Daoy (cell line): ENCODE measurements around the gene MX1. TPM values are rescaled to one million over a fixed set of nuclear protein-coding genes. Genes with fewer than 3 reads are reported as not detected.
A peak's percentile ranks its signal among the peaks of the same experiment; 100 is the strongest.

ENCODE experiments used
- DNase-seq: peaks from one replicate; pipeline ENCODE4 v3.0.0-alpha.2; 2015; ENCODE audit warnings: low read depth
- total RNA-seq: library from RNA; depleted of rRNA; stranded (reverse); fragments of >200 nt; shearing (Covaris generic); gene quantifications from 2 replicates; pipeline ENCODE4 v1.2.3, GENCODE V29; 2014

MX1 gene
- total RNA-seq, 1 experiment from 2014 or later: 38.7 TPM

DNA sequence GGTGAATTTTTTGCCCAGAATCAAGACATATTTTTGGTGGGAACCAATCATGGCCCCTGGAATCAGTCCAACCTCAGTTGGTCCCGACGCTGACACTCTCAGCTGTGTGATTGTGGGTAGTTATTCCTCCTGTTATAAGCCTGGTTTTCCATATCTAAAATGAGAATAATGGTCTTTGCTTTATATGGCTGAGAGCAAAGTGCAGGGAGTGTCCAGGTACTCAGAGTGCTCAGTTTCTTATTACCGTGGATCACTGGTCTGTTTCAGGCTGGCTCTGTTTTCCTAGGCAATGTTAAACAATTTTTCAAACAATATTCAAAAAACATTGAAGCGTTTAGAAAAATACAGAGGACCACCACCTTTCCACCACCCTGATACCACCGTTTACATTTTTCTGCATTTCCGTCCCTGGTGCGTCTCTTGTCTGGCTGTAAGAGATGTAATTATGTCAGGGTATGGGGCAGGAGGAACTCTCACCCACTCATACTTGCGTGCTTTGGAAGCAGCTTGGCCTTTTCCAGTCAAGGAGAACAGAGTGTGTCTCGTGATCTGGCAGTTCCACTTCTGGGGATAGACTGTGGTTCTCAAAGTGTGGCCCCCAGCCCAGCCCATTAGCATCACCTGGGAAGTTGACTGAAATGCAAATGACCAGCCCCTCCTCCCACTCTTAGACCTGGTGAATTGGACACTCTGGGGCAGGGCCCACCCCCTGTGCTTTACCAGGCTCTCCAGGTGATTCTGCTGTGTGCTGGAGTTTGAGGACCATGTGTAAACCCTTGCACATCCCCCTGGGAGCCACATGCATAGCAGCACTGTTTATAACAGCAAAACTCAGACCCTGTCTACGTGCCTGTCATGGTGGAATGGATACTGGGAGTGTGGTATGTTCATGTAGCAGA lies 6.8 kb downstream of the MX1 start:
- DNase-seq: no peak

DNA sequence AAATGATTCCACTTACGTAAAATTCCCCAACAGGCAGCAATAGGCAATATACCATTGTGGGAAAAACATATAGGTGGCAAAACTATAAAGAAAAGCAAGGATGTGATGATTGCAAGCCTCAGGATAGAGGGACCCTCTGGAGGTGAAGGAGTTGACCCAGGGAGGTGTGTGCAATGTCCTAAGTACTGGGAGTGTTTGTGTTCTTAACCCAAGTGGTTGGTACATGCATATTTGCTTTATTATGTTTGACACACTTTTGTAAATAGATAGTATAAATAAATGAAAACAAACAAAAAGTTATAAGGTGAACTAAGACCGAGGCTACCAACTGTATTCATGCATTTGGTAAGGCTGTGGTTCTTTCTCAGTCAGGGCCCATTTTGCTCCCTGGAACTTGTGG lies 7.5 kb downstream of the MX1 start:
- DNase-seq: no peak

DNA sequence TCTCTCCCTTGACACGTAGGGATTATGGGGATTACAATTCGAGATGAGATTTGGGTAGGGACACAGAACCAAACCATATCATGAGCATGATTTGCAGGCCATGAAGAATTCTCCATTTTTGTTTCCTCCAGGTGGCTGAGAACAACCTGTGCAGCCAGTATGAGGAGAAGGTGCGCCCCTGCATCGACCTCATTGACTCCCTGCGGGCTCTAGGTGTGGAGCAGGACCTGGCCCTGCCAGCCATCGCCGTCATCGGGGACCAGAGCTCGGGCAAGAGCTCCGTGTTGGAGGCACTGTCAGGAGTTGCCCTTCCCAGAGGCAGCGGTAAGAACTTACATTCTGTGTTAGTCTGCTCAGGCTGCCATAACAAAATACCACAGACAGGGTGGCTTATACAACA lies 9.7 kb downstream of the MX1 start:
- DNase-seq: no peak

DNA sequence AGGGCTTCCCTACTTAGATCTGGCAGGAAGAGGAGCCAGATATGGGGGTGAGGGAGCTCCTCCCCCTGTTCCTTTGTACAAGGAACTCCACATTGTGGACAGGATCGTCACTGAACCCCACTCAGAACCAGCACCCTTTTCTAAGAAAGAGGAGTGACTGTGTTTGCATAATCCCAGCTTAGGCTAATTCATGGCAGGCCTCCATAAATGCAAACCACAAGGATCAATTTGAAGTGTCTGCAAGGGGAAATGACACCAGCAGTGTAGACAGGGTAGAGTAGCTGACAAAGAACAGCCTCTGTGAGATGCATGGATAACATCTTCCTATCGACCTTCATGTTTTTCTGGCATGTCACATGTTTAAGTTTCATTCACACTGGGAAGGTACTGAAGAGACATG lies 11.7 kb downstream of the MX1 start:
- DNase-seq: no peak

DNA sequence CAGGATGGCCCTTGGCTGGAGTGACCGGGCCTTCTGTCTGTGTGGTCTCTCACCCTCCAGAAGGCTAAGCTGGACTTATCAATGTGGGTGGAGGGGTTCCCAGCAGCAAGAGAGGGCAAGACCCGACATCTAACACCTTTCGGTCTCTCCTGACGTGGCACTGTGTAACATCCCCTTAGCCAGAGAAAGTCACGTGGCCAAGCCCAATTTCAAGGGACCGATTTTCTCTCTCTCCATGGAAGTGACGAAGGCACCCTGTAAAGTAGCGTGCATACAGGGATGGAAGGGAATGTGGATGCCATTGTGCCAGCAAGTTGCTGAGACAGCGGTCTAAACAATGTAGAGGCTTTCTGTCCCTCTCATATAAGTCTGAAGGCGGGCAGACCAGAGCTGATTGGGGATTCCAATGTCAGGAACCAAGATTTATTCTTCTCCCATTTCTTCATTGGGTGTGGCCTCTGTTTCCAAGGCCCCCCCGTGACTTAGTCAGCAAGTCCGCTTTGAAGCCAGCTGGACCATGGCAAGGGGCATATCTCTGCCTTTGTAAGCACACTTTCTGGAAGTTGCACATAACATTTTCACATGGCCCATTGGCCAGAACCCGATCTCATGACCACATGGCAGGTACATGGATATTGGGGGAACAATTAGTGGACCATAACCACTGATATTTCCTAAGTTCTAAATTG lies 12.5 kb downstream of the MX1 start:
- DNase-seq: no peak

DNA sequence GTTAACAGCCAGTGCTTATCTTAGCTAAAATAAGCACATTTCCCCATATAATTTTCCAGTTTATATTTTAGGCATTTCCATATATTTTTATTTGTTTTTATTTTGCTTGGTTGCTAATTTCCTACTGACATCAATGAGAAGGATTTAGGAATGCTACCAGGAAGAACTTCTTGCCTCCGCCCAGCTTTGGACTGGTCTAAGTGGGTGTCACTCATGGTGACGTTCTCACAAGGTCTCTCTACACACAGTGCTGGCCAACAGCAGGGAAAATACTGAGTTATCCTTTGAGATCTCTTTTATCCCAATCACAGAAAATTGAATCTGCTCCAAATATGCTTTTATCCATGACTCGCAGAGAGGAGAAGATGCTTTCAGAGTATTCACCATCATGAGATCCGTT lies 13.2 kb downstream of the MX1 start:
- no peak for DNase-seq

DNA sequence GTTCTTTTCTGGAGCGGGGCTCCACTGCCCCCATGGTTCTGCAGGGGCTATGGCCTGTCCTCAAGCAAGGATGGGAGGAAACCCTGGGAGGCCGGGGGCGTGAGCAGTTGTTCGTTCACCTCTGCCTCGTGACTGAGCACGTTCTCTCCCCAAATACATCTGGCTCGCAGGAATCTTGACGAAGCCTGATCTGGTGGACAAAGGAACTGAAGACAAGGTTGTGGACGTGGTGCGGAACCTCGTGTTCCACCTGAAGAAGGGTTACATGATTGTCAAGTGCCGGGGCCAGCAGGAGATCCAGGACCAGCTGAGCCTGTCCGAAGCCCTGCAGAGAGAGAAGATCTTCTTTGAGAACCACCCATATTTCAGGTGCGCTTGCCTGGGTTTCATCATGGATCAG lies 15.5 kb downstream of the MX1 start:
- no peak for DNase-seq

- DNase-seq: no peak
Measured at GRCh38 chr21:41442481-41443186, 16.6 kb downstream of the MX1 start.

DNA sequence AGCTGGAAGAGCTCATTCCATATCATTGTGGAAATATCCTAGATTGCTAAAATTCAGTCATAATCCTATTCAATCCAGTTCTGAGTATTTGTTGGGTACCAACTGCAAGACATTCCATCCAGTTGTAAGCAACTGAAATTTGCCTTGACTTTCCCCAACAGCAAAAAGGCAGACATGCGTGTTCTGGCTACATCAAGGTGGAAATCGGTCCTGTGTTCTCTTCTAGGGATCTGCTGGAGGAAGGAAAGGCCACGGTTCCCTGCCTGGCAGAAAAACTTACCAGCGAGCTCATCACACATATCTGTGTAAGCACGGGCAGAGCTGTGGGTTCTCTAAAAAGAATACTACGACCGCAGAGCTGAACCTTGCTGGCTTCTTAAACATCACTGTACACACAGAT lies 17.5 kb downstream of the MX1 start:
- no peak for DNase-seq

GRCh38 chr21:41444703-41445464 lies 18.8 kb downstream of the MX1 start:
- no peak for DNase-seq

DNA sequence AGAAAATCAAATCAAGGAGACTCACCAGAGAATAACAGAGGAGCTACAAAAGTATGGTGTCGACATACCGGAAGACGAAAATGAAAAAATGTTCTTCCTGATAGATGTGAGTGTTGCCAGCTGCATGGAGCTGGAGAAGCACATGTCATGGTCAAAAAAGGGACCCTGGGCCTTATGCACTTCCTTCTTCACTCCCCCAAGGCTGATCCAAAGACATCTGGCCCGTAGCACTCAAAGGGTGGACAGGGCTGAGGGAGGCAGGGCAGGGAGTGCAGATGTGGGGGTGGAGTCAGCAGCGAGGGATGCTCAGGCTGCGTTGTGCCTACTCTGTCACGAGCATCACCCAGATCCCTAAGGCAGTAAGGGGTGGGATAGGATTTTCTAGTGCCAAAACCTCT lies 19.4 kb downstream of the MX1 start:
- DNase-seq: no peak

DNA sequence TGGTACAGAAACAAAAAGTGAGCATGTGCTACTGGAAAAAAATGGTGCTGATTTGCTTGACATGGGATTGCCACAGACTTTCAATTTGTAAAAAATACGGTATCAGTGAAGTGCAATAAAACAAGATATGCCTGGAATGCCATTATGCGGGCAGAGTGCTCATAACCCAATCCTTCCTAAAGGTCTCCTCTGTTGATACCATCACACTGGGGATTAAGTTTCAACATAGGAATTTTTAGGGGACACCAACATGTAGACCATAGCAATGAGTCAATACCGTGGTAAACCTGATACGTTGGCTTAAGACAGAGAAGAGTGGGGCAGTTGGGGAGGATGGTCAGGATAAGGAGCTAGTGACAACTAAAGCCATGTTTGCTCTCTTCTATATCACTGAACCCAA lies 20.5 kb downstream of the MX1 start:
- peak; percentile 66 for DNase-seq

DNA sequence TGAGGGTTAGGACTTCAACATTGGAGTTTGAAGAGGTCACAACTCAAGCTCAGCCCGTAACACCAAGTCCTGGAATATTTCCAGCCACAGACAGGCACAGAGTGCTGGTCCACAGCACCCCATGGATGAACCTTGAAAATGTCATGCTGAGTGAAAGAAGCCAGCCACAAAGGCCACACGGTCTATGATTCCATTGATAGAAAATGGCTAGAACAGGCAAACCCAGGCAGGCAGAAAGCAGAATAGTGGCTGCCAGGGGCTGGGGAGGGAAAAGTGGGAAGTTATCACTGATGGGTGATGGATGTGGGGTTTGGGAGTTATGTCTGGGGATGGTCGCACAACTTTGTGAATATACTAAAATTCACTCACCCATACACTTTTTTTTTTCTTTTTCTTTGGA lies 21.3 kb downstream of the MX1 start:
- no peak for DNase-seq

DNA sequence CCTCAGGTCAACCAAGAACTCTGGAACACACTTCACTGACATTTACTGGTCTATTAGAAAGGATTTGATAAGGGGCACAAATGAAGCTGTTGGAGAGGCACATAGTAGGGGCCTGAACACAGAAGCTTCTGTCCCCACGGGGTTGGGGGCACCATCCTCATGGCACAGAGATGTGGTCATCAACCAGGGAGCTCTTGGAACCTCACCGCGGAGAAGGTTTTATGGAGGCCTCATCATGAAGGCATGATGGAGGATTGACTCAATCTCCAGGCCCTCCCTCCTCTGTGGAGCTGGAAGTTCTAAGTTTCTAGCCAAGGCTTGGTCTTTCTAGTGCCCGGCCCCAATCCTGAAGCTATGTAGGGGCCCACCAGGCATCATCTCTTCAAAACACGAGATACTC lies 23.6 kb downstream of the MX1 start:
- DNase-seq: no peak

- no peak for DNase-seq
Measured at GRCh38 chr21:41451753-41452676, 26.0 kb downstream of the MX1 start.

DNA sequence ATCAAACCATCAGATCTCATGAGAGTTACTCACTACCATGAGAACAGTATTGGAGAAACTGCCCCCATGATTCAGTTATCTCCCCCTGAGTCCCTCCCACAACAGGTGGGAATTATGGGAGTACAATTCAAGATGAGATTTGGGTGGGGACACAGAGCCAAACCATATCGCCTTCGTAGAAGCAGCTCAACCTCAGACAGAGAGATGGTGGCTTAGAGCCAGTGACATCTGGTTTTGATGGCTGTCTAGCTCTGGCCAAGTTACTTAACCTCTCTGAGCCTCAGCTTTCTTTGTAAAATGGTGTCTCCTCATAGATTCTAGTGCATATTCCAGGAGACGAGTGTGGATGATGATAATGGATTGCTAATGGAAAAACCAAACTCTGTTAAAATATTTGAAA lies 27.2 kb downstream of the MX1 start:
- no peak for DNase-seq

DNA sequence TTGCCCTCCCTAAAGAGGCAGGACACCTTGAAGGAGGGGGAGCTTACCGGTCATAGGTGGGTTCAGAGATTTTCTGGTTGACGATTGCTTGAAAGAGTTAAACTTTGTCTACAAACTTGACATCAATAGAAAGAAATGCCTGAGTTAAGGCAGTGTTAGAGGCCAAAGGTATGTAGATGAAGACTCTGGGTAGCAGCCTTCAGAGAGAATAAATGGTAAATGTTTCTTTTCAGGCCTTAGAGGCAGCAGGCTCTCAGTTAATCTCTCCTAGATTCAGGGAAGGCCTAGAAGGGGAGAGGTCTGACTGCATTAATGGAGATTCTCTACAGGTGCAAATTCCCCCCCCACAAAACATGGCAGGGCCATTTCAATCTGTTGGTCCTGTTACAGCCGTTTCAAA lies 27.7 kb downstream of the MX1 start:
- DNase-seq: no peak

GRCh38 chr21:41458121-41458520 lies 32.1 kb downstream of the MX1 start:
- DNase-seq: no peak

GRCh38 chr21:41458559-41458958 lies 32.5 kb downstream of the MX1 start:
- DNase-seq: no peak

DNA sequence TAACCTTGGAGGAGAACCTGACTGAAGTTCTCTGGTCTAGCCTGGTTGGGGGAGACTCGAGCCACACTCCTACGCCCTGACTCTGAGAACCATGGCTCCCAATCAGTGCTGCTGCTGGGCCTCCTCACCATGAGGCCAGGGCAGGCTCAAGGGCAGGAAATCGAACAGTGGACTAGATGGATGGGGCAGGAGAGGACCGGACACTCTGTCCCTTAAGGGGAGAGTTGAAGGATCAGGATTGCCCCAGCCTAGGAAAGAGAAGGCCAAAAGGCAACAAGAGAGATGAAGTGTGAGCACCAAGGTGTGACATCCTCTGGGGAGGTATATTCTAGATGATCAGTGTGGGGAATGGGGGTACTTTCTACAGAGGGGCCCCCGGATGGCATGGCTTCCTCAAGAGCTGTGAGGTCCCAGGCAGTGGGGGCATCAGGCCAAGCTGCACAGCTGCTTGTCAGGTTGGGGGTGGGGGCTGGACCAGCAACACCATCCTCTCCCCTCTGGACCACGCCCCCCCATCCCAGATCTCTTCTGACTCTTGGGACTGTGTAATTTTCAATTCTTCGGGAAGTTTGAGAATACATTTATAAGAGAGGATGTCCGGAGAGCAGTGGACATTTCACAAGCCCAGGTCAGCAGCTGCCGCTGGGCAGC lies 34.0 kb downstream of the MX1 start:
- no peak for DNase-seq
